HK-2 (cell line): ENCODE measurements around the gene THSD4.
A peak's percentile ranks its signal among the peaks of the same experiment; 100 is the strongest.
"Not testable (repeated sequence)": the region's sequence is repeated elsewhere in the genome, so short reads cannot be mapped to it uniquely, and the experiment has no call there.

Experiments used
- DNase-seq: peaks from one replicate; pipeline ENCODE4 v3.0.0-alpha.2; 2018; ENCODE audit not compliant: unreplicated experiment

Gene THSD4

DNA sequence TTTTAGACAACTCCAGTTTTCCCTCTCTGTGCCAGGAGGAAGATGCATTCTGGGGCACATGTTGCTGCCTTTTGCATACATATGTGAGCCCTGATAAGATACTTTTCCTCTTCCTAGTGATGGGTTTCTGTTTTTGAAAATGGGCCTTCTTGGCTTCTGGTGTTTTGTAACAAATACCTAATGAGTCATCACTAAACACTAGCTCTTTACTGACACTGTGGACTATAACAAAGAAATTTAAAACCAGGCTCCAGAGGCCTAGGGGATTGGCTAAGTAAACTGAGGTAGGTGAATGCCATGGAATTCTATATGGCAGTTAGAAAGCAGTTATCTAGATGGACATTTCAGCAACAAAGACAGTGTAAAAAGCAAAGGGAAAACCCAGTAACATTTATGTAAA is 601.7 kb downstream of the THSD4 start:
- no peak for DNase-seq

DNA sequence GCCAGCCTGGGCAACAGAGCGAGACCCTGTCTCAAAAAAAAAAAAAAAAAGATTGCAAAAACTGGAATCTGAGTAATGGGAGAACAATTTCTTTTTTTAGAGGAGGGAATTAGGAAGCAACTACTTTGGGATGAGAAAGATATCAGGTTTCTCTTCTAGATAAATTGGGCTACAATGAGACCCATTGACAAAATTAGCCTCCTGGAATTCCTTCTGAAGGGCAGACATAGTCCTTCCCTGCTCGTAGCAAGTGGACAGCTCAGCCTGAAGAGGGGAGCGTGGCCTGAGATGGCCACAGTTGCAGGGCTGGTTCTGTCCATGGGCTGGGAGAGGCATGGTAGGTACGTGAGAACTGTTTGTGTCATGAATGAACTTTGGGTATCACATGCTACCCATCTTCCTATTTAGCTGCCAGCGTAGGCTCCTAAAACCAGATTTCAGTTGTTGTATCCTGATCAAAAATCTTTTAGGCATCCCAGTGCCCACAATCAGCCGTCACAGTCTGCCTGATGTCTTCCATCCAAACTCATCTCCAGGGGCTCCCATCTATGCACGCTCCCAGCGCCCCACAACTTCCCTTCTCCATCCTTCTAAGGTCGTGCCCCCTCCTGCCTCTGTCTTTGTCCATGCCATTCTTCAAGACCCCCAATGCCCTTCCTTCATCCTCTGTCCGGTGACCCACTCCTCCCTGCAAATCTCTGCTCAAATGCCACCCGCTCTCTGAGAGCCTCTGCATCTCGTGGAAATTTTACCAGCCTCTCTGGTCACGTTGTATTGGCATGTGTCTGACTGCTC is 603.0 kb downstream of the THSD4 start:
- DNase-seq, result no peak

DNA sequence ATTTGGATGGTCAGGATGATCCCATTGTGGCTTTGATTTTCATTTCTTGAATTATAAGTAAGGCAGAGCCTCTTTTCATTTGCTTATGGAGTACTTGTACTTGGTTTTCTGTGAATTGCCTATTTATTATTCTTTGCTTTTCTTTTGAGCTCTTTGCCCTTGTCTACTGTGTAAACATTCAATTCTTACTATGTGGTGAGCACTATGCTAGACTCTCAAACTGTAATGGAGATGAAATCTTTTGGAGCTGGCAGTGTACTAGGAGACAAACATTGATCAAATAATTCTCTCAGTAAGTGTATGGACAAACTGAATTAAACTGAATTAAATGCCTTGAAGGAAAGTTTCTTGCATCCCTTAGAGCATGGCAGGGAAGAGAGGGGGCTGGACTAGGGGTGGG is 608.1 kb downstream of the THSD4 start:
- no peak for DNase-seq

DNA sequence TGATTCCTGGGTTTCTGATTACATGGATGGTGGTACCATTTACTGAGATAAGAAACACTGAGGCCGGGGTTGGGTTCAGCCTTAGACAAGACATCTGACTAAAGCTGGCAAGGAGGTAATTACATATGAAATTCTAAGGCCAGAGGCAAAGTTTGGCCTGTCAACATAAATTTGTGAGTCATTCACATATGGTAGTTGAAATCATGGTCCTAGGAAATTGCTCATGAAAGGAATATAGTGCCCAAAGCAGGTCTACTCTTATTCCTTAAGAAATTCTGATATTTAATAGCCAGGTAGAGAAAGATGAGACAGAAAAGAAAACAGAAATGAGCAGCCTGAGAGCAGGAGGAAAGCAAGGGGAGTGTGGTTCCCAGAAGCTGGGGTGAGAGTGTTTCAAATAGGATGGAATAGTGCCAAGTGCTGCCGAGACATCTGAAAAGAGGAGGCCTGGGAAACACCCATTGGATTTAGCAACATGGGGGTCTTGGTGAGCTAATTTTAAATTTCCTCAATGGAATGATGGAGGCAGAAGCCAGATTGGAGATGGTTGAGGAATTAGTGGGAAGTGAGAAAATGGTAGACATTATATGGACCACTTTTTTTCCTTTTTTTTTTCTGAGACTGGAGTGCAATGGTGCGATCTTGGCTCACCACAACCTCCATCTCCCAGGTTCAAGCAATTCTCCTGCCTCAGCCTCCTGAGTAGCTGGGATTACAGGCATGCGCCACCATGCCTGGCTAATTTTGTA is 610.1 kb downstream of the THSD4 start:
- not testable (repeated sequence) for DNase-seq

DNA sequence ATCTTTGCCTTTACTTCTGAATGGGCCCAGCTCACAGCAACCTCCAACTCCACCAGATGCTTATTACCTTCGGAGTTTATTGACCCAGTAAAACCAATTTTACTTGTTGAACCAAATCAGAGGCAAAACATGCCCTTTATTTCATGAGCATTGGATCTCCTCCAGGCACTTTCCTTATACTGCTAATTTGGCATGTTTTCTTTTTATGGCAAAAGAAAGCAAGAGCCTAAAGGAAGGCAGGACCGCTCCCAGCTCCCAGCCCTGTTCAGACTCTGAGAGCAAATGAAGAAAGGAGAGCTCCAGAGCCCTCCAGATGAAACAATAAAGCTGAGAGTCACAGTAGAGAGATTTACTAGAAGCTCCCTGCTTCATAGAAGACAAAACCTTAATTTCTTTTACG is 613.6 kb downstream of the THSD4 start:
- DNase-seq, result no peak

DNA sequence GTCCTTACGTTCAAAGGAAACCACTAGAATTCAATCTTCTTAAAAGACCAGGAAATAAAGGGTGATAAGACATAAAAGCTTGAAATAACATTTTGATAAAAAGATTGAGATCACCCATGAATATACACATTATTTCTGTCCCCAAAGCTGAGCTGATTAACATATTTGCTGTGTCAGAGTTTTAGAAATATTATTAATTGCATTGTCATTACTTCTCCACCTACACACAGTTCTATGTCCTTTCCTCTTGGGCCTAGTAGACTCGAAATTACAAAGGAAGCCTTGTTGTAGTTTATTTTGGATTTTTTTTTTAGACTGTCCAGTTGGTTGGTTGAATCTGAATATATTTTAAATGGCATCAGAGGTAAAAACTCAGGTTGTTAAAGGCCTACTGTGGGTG is 614.0 kb downstream of the THSD4 start:
- DNase-seq, result no peak

DNA sequence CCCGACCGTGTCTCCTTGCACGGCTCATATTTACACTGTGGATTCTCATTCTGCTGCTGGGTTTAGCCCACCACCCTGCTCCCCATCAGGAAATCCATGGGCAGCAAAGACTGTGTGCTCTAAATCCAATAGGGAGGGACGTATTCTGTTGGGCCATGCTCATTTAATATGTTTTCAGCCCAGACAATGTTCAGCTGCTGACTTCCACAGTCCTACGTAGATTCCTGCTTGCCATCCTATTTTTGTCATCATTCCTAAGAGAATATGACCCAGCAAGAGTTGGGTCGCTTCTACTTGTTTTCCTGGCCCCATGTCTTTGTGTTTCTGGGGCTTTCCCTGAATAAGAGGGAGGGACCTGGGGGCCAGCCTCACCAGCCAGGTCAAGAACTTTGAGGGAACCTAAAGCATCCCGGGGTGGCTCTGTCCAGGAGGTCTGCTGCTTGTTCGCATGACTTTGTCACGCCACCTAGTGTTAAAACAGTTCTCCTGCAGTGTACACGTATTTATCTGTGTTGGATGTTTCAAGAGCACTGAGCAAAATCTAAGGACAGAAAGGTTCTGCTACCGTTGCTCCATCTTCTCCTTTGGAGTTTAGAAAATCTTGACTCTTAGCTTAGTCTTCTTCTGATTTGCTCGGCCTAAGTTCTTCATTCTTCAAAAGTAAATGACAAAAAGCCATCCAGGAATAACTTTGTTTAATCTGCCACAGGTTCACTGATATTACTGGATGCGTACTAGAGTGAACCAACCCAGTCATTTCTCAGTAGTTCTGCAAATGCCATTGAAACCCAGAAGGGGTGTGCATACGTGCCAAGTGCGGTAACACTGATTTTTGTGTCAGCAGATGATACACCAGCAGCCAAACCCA is 615.2 kb downstream of the THSD4 start:
- peak; percentile 28 for DNase-seq

DNA sequence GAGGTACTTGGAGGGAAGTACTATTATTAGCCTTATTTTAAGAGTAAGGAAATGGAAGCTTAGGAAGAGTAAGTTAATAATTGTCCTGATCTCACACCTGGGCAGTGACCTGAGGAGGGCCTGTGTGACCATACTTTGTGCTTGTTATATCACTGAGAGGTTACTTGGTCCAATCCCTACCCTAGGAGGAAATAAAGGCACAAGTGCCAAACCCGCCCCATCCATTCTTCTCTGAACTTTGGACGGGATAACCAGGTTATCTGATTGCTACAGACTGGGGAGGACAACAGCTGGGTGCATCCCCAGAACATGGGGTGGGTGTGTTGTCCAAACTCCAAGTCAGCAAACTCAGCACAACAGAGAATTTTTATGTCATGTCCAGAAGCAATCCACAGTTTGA is 617.4 kb downstream of the THSD4 start:
- no peak for DNase-seq

DNA sequence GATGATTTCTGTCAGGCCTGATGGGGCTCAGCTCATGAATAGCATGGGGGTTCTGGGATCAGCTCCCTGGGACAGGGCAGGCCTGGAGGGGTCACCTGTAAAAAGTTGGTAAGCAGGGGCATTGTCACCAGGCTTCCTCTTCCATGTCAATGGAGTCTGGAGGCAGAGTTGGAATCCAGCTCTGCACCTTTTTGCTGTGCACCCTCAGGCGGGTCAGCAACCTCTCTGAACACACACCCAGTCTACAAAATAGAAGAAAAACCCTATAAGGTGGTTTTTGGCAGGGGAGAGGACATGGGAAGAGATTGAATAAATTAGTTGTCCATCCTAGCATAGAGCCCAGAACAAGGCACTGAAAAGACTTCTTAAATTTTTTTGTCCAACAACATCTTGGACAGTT is 617.9 kb downstream of the THSD4 start:
- no peak for DNase-seq

DNA sequence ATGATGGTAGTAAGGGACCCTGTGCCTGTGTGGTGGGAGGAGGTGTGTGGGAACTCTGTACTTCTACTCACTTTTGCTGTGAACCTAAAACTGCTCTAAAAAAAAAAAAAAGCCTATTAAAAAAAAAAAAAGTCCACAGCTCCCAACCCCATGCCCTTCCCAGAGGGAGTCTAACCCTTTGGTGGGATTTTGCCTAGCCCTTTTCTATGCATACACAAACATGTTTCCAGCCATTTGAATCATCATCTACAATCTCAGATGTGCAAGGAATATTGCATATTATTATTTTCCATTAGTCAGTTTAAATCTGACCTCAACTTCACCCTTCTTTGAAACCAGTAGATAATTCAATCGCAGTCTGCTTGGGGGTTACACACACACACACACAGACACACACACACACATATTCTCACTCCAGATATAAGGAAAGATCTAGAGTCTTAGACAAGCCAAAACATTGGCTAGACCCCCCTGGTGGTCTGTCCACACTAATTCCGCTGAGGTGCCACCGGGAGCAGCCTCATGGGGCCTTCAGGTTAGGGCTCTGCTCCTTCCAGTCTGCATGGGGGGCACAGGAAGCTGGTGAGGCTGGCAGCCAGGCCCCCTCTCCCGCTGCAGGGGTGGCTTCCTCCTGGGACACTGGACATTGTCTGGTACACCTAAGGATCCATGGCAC is 619.6 kb downstream of the THSD4 start:
- no peak for DNase-seq

DNA sequence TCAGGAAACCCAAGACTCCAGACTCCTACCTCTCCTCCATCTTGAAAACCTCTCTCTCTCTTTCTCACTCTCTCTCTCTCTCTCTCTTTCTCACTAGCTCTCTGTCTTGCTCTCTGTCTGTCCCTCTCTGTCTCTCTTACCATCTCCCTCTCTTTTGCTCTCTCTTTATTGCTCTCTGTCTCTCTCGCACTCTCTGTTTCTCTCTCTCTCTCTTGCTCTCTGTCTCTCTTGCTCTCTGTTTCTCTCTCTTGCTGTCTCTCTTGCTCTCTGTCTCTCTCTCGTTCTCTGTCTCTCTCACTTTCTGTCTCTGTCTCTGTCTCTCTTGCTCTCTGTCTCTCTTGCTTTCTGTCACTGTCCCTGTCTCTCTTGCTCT is 620.1 kb downstream of the THSD4 start:
- no peak for DNase-seq

DNA sequence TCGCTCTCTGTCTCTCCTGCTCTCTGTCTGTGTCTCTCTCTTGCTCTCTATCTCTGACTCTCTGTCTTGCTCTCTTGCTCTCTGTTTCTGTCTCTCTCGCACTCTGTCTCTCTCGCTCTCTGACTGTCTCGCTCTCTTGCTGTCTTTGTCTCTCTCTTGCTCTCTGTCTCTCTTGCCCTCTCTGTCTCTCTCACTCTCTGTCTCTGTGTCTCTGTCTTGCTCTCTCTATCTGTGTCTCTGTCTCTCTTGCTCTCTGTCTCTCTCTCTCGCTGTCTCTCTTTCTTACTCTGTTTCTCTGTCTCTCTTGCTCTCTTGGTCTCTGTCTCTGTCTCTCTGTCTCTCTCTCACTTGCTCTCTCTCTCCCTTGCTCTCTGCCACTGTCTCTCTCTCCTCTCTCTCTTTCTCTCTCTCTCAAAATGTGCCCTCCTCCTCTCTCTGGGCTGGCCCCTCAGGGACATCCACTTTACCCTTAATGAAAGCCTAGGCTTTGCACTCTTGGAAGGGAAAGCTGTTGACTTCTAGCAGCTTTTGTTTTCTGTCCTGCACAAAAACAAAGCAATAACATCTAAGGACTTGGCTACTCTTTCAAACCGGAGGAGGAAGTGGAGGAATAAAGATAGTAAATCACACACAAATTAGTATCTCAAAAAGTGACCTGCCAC is 621.1 kb downstream of the THSD4 start:
- no peak for DNase-seq

DNA sequence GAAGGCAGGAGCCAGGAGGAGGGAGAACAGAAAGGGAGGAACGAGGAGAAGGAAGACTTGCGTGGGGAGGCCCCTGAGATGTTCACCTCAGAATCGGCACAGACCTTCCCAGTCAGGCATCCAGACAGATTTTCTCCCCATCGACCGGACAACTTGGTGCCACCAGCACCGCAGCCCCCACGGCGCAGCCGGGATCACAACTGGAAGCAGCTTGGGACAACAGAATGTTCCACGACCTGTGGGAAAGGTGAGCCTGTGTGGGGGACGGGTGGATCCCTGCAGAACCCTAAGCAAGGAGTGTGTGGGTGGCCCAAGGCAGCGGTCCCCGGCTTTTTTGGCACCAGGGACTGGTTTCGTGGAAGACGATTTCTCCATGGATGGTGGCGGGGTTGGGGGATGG is 622.5 kb downstream of the THSD4 start:
- no peak for DNase-seq

DNA sequence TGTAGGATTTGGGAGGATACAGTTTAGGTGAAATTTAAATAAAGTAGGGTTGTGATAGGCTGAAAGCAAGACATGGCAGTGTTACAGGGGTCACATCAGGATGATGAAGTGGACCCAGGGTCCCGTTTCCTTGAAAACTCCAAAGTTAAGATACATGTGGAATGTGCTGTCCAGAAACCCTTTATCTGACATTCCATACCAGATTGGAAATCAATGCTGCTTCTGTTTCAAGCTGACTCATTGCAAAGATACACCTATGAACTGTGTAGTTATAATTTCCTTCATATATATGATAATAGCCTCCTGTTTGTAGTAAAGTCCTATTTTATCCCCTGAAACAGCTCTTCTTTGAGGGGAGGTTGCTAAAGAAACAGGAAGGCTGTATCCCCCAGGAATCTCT is 624.1 kb downstream of the THSD4 start:
- DNase-seq, result no peak

DNA sequence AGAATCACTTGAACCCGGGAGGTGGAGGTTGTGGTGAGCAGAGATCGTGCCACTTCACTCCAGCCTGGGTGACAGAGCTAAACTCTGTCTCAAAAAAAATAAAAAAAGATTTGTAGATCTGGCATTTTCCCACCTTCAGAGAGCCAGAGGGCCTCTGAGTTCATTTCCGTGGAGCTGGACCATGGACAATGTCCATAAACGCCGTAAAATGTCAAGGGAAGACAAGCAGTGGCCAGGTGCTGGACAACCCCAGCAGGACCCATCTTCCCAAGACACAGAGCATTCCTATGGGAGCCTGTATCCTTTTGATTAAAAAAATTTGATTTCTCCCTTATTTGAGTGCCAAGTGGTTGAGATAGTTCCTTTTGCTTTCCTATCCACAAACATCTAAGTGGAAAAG is 627.7 kb downstream of the THSD4 start:
- DNase-seq, result no peak

DNA sequence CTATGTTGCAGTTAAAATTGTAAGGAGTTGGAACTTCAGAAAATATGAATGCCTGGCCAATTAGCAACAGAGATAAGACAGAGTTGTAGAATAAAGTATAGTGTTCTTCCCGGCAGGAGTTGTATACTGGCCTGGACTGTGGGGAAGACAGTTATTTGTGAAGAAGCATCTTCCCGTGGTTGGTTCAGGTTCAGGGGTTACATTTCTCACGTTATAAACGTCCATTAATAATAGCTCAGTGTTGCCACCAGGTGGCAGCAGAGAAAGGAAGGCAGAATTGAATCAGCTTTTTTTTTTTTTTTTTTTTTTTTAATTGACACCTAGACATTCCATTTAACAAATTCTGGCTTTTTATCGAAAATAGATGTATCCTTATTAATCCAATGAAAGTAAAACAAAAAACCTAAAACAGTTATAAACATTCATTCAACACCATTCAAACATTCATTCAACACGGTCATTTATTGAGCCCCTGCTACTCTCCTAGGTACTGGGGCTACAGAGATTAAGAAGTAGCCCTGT is 628.7 kb downstream of the THSD4 start:
- DNase-seq, result peak; percentile 45

DNA sequence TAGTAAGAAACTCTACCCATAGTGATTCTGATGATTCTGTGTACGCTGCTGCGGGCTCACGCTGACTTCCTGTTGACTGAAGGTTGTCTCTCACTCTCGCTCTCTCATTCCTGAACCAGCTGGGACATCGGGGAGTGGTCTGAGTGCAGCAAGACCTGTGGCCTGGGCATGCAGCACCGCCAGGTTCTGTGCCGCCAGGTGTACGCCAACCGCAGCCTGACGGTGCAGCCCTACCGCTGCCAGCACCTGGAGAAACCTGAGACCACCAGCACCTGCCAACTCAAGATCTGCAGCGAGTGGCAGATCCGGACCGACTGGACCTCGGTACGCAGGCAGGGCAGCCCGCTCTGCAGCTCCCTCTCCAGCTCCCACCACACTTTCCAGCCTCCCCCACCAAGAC is 631.4 kb downstream of the THSD4 start:
- no peak for DNase-seq

DNA sequence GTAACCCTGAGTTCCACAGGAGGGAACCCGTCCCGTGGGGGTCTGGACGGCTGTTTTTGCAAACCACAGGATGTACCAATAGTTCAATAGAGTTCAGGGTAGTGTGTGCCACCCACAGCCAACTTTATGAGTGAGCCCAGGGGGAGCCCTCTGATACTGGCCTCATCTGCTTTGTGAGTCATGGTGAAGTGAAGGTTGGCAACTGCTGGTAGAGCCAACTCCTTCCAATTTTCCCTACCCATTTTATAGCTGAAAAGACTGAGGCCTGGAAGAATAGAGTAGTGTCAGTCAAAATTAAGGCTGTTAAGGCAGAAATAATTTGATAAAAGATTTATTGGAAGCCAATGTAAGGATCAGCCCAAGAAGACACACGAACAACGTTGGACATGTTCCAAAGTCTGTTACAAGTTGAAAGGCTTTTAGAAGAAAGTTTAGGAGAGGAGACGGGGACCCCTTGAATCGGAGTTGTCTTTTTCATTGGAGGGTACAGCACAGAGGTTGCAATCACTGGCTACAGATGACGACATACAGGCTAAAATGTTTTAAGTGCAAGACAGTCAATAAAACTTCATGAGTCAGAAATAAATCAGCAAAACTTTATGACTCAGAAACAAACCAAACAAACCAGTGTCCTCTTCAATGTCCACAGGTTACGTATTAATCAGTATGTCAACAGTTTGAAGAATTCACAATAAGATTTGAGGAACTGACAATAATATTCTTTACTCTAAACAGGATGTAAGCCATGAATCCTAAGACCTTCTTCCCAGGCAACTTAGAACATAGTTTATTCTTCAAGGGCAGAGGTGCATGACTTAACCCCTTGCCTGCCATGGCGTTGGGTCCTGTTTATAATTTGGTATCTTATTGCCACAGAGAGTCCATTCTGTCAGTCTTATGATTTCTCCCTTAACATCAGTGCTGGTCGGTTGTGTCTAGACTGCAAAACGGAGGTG is 632.1 kb downstream of the THSD4 start:
- DNase-seq, result peak; percentile 36

DNA sequence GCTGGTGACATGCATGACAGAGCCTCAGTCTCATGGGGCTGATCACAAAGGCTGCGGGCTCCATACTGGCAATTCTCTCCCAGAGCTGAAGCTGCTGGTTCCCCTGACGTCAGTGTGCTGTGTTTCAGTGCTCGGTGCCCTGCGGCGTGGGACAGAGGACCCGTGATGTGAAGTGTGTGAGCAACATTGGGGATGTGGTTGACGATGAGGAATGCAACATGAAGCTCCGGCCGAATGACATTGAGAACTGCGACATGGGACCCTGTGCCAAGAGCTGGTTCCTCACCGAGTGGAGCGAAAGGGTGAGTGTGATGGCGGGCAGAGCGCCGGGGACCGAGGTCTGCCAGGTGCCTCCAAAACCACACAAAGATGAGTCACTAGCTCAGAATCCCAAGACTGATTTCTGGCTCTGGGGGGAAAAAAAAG is 633.0 kb downstream of the THSD4 start:
- DNase-seq, result peak; percentile 85

DNA sequence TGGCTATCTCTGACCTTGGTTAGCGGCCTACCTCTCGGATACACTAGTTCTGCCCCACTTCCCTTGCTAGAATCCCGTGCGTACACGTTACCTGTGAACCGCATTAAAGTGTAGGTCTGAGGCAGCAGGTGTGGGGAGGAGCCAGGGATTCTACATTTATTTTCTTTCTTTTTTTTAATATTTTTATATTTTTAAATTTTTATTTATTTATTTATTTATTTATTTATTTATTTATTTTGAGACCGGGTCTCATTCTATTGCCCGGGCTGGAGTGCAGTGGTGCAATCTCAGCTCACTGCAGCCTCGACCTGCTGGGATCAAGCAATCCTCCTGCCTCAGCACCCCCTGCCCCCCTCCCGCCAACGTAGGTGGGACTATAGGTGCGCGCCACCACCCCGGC is 634.2 kb downstream of the THSD4 start:
- DNase-seq, result no peak
